B cell (primary cell): Measurements from ENCODE around the gene LGALS4. TPM values are rescaled to one million over a fixed set of nuclear protein-coding genes. Genes with fewer than 3 reads are reported as not detected.
A peak's percentile ranks its signal among the peaks of the same experiment; 100 is the strongest.

Experiments
- ATAC-seq: fragments of 200-7000 bp; cut with Tn5 transposase; one replicate; pipeline ENCODE4 v1.10.0; 2021; ENCODE audit warnings: low read depth, mild to moderate bottlenecking, moderate number of reproducible peaks, moderate library complexity
- CTCF ChIA-PET: fragments of 350-600 bp; sonication (Branson Sonifier 250); formaldehyde crosslinking; loops from one replicate; lab custom pipeline; 2021; ENCODE audit warnings: antibody characterized with exemption, inconsistent platforms; lab: Charles Lee
- POLR2A ChIA-PET: fragments of 350-600 bp; sonication (Branson Sonifier 250); formaldehyde crosslinking; loops from one replicate; lab custom pipeline; 2021; ENCODE audit warnings: antibody characterized with exemption; lab: Charles Lee
- DNase-seq: peaks from one replicate; pipeline ENCODE4 v3.0.0; 2013
- H2AFZ ChIP-seq: 2 replicates; pipeline ENCODE4 v1.6.1; 2012; ENCODE audit warnings: mild to moderate bottlenecking, low read depth, low read length; ENCODE audit not compliant: insufficient read depth, poor library complexity, severe bottlenecking
- H3K27ac ChIP-seq, 2 donors: 1 replicate in 1 of 2; 2 replicates in 1 of 2; pipeline ENCODE4 v1.5.1; 2012 to 2013; ENCODE audit warnings: low read length in 2 of 2, mild to moderate bottlenecking in 2 of 2, moderate library complexity in 1 of 2
- H3K27me3 ChIP-seq, 4 experiments: fragments of 200-600 bp in 1 of 4; sonication (generic) in 1 of 4; replicated peaks in 1 of 4; 1 replicate in 2 of 4; 2 replicates in 2 of 4; pipeline versions ENCODE4 v1.6.1 to v1.7.0; 2013 to 2016; ENCODE audit warnings: low read length in 3 of 4, mild to moderate bottlenecking in 2 of 4, mixed read lengths in 1 of 4, moderate library complexity in 1 of 4; ENCODE audit not compliant: insufficient read depth in 4 of 4, control insufficient read depth in 3 of 4; ENCODE audit errors: control extremely low read depth in 1 of 4
- H3K36me3 ChIP-seq, 2 experiments: replicated peaks in 1 of 2; 1 replicate in 1 of 2; 2 replicates in 1 of 2; pipeline versions ENCODE4 v1.6.1 to v1.7.1; 2013; ENCODE audit warnings: low read length in 1 of 2; ENCODE audit not compliant: insufficient read depth in 2 of 2, control insufficient read depth in 1 of 2; ENCODE audit errors: control extremely low read depth in 1 of 2, extremely low read depth in 1 of 2
- H3K4me1 ChIP-seq, 2 donors: fragments of 200-600 bp in 1 of 2; sonication (generic) in 1 of 2; 1 replicate in 1 of 2; 2 replicates in 1 of 2; pipeline versions ENCODE4 v1.5.1 to v1.6.1; 2013 to 2017; ENCODE audit warnings: low read length in 2 of 2; ENCODE audit not compliant: control insufficient read depth in 2 of 2, insufficient read depth in 2 of 2
- H3K4me2 ChIP-seq: replicated peaks from 2 replicates; pipeline ENCODE3; 2012; ENCODE audit warnings: mild to moderate bottlenecking, low read depth, low read length; ENCODE audit not compliant: poor library complexity, severe bottlenecking
- H3K4me3 ChIP-seq, 5 experiments: fragments of 200-600 bp in 1 of 5; sonication (generic) in 1 of 5; 1 replicate in 3 of 5; 2 replicates in 2 of 5; pipeline versions ENCODE4 v1.5.1 to v1.7.0; 2011 to 2016; ENCODE audit warnings: low read length in 4 of 5, mild to moderate bottlenecking in 4 of 5, low read depth in 2 of 5, control low read depth in 1 of 5, moderate library complexity in 1 of 5; ENCODE audit not compliant: insufficient read depth in 1 of 5; ENCODE audit errors: control extremely low read depth in 1 of 5, extremely low read depth in 1 of 5
- H3K79me2 ChIP-seq: fragments of 200-600 bp; sonication (generic); one replicate; pipeline ENCODE4 v1.6.0; 2016; ENCODE audit warnings: low read length; ENCODE audit not compliant: control insufficient read depth, insufficient read depth
- H3K9ac ChIP-seq: fragments of 200-600 bp; sonication (generic); 2 replicates; pipeline ENCODE4 v1.6.1; 2017; ENCODE audit warnings: mild to moderate bottlenecking, low read length, moderate library complexity
- H3K9me3 ChIP-seq, 3 donors: one replicate each; pipeline versions ENCODE4 v1.6.1 to v1.7.1; 2013; ENCODE audit warnings: low read length in 2 of 3; ENCODE audit not compliant: control insufficient read depth in 2 of 3, insufficient read depth in 1 of 3; ENCODE audit errors: control extremely low read depth in 1 of 3
- H4K20me1 ChIP-seq: 2 replicates; pipeline ENCODE4 v1.6.0; 2012; ENCODE audit warnings: mild to moderate bottlenecking, low read length; ENCODE audit not compliant: insufficient read depth, control insufficient read depth, poor library complexity, severe bottlenecking
- H3K27ac Mint-ChIP-seq: one replicate; pipeline ENCODE4 v1.8.0; 2021; ENCODE audit warnings: mixed read lengths
- H3K27me3 Mint-ChIP-seq: one replicate; pipeline ENCODE4 v1.8.0; 2021; ENCODE audit warnings: mixed read lengths
- H3K4me1 Mint-ChIP-seq: one replicate; pipeline ENCODE4 v1.8.0; 2021; ENCODE audit warnings: mixed read lengths
- H3K4me3 Mint-ChIP-seq: one replicate; pipeline ENCODE4 v1.8.0; 2021; ENCODE audit warnings: mixed read lengths
- H3K9me3 Mint-ChIP-seq: one replicate; pipeline ENCODE4 v1.8.0; 2022; ENCODE audit warnings: mixed read lengths; ENCODE audit not compliant: insufficient read depth
- EZH2 ChIP-seq: IDR thresholded peaks from 2 replicates; pipeline ENCODE4 v1.6.1; 2012; ENCODE audit warnings: borderline replicate concordance, low read depth, mild to moderate bottlenecking, moderate library complexity, low read length; ENCODE audit not compliant: insufficient read depth, poor library complexity, severe bottlenecking
- WGBS: methylation state at CpG from one replicate; pipeline ENCODE4 v1.1.5; 2013; ENCODE audit warnings: missing lambda C conversion rate; ENCODE audit not compliant: insufficient coverage; 5-methylcytosine and 5-hydroxymethylcytosine counted together
- intact Hi-C: fragments of 100-400 bp; cut with micrococcal nuclease; formaldehyde crosslinking; loops from one replicate; pipeline ENCODE4 v1.10.0; 2022
- polyA plus RNA-seq: library from polyadenylated mRNA; depleted of rRNA; stranded (reverse); fragments of >200 nt; gene quantifications from 2 replicates; pipeline ENCODE4 v1.2.3, GENCODE V29; 2012
- total RNA-seq, 2 donors: library from RNA; stranded (reverse); fragments of 120-200 nt in 1 of 2; gene quantifications; 1 replicate in 1 of 2; 2 replicates in 1 of 2; pipeline versions ENCODE4 v1.2.3 to v1.2.4, GENCODE V29; 2013 to 2022
- TF ChIP-seq, protein P1 (sequence below): fragments of 200-600 bp; IDR thresholded peaks from one replicate; pipeline ENCODE4 v1.8.0; 2022; ENCODE audit warnings: antibody characterized with exemption, mild to moderate bottlenecking

Gene LGALS4
- total and polyA plus RNA-seq, 2 donors (not counting 1 experiment from before 2014, with no cell fraction given) = 5.4 to 8.4 TPM

DNA sequence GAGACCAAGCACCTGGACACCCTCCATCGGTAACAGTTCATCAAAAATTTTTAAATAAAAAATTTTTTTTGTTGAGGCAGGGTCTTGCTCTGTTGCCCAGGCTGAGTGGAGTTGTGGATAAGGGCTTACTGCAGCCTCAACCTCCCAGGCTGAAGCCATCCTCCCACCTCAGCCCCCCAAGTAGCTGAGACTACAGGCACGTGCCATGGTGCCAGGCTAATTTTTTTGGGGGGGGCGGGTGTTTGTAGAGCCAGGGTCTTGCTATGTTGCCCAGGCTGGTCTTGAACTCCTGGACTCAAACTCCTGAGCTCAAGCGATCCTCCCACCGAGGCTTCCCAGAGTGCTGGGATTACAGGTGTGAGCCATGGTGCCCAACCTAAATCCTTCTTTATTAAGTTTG lies 19.1 kb downstream of the LGALS4 start:
- TF ChIP-seq, protein P1, sequence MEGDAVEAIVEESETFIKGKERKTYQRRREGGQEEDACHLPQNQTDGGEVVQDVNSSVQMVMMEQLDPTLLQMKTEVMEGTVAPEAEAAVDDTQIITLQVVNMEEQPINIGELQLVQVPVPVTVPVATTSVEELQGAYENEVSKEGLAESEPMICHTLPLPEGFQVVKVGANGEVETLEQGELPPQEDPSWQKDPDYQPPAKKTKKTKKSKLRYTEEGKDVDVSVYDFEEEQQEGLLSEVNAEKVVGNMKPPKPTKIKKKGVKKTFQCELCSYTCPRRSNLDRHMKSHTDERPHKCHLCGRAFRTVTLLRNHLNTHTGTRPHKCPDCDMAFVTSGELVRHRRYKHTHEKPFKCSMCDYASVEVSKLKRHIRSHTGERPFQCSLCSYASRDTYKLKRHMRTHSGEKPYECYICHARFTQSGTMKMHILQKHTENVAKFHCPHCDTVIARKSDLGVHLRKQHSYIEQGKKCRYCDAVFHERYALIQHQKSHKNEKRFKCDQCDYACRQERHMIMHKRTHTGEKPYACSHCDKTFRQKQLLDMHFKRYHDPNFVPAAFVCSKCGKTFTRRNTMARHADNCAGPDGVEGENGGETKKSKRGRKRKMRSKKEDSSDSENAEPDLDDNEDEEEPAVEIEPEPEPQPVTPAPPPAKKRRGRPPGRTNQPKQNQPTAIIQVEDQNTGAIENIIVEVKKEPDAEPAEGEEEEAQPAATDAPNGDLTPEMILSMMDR = no peak
- TF ChIP-seq EZH2 = no peak
- no CpG with 5 or more reads among the region's 5 CpGs for WGBS
- H3K4me3 ChIP-seq = no peak overlapping the region
- no peaks in the 10 kb centered on the region for H4K20me1 ChIP-seq
- H3K9me3 ChIP-seq = no peaks in the 10 kb centered on the region
- ATAC-seq (no peak), DNase-seq (no peak)
- H3K4me1 ChIP-seq = peaks cover 4 to 8% of the 10 kb centered on the region in 2 donors
- peak overlapping the region; percentile 81 for H3K4me3 Mint-ChIP-seq
- no peaks in the 10 kb centered on the region for H3K79me2 ChIP-seq
- H3K27ac Mint-ChIP-seq = no peak overlapping the region
- ChIA-PET POLR2A (interaction anchor here (1.6 kb wide), 1 partner anchor 24 kb away, joined by 4 read pairs; no protein-coding TSS in a partner anchor), CTCF (interaction anchor here (1.3 to 1.8 kb wide), 3 partner anchors 24 to 106 kb away, joined by 3 to 7 read pairs (median 7); partner anchors contain the start of genes NFKBIB and SIRT2)
- no peaks in the 10 kb centered on the region for H3K27me3 Mint-ChIP-seq
- peaks cover 4% of the 10 kb centered on the region for H3K4me1 Mint-ChIP-seq
- H3K27me3 ChIP-seq = no peaks in the 10 kb centered on the region
- intact Hi-C loops = loop anchor here (10.0 kb wide), 1 partner anchor 59 kb away; no protein-coding TSS in a partner anchor
- H3K9ac ChIP-seq = no peak overlapping the region
- no peak overlapping the region for H3K27ac ChIP-seq
- no peaks in the 10 kb centered on the region for H3K9me3 Mint-ChIP-seq
- no peaks in the 10 kb centered on the region for H3K36me3 ChIP-seq
- H2AFZ ChIP-seq = no peak overlapping the region
- H3K4me2 ChIP-seq = no peak overlapping the region

DNA sequence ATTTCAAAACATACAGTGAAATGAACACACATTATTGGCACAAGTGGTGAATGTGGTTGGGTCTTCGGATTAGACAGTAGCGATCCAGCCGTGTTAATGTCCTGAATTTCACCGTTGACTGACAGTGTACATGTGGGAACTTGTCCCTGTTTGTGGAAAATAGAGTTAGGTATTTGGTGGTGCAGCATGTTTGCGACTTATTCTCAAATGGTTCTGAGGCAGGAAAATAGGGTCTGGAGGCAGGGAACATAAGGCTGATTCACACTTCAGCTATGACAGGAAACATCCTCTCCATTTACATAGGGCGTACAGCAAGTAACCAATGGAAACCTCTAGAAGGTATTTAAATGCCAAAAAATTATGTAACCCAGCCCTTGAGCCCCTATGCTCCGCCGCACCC lies 19.6 kb downstream of the LGALS4 start:
- ChIA-PET CTCF (interaction anchor here (0.7 to 1.8 kb wide), 6 partner anchors 24 to 388 kb away, joined by 3 to 8 read pairs (median 4); partner anchors contain the start of genes NFKBIB and SIRT2), POLR2A (interaction anchor here (1.0 to 1.1 kb wide), 2 partner anchors 24 to 56 kb away, joined by 3 to 6 read pairs; partner anchors contain the start of gene HNRNPL)
- no peaks in the 10 kb centered on the region for H3K9me3 ChIP-seq
- peaks cover 4 to 8% of the 10 kb centered on the region in 2 donors for H3K4me1 ChIP-seq
- TF ChIP-seq EZH2 = no peak
- TF ChIP-seq, protein P1 = no peak
- no peaks in the 10 kb centered on the region for H3K27me3 Mint-ChIP-seq
- H4K20me1 ChIP-seq = no peaks in the 10 kb centered on the region
- WGBS = 97% methylated on average over 4 of the region's 8 CpGs
- peaks cover 4% of the 10 kb centered on the region for H3K4me1 Mint-ChIP-seq
- H3K4me3 Mint-ChIP-seq = peak overlapping the region; percentile 81
- peak overlapping the region; percentile 89 for H2AFZ ChIP-seq
- no peak overlapping the region for H3K9ac ChIP-seq
- H3K79me2 ChIP-seq = no peaks in the 10 kb centered on the region
- H3K36me3 ChIP-seq = no peaks in the 10 kb centered on the region
- H3K27me3 ChIP-seq = no peaks in the 10 kb centered on the region
- ATAC-seq = no peak
- no peak overlapping the region for H3K4me3 ChIP-seq
- intact Hi-C loops = loop anchor here (10.0 kb wide), 1 partner anchor 58 kb away; no protein-coding TSS in a partner anchor
- peak overlapping the region; percentile 85 for H3K27ac Mint-ChIP-seq
- no peak overlapping the region for H3K27ac ChIP-seq
- peak overlapping the region; percentile 82 for H3K4me2 ChIP-seq
- H3K9me3 Mint-ChIP-seq = no peaks in the 10 kb centered on the region
- no peak for DNase-seq
